NB4 (cell line): ENCODE results near the gene FXR1.

Experiments used
- POLR2A ChIP-seq: IDR thresholded peaks from 2 replicates; pipeline ENCODE4 v1.6.1; 2011; ENCODE audit warnings: mild to moderate bottlenecking; ENCODE audit not compliant: insufficient read length; ENCODE audit errors: extremely low read depth
- TF ChIP-seq, protein P1 (sequence below): IDR thresholded peaks from one replicate; pipeline ENCODE4 v1.5.1; 2012; ENCODE audit warnings: low read depth, low read length
- TF ChIP-seq, protein P2 (sequence below): IDR thresholded peaks from 2 replicates; pipeline ENCODE4 v1.6.1; 2011; ENCODE audit warnings: low read depth, low read length

DNA sequence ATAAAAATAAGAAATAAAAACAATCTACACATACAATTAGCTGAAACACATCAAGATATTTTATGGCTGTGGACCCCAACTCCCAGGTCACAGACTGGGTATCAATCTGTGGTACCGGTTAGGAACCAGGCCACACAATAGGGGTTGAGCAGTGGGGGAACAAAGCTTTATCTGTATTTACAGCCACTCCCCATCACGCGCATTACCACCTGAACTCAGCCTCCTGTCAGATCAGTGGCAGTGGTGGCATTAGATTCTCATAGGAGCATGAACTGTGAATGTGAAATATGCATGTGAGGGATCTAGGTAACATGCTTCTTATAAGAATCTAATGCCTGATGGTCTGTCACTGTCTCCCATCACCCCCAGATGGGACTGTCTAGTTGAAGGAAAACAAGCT is 94.8 kb downstream of the FXR1 start:
- TF ChIP-seq, protein P1, sequence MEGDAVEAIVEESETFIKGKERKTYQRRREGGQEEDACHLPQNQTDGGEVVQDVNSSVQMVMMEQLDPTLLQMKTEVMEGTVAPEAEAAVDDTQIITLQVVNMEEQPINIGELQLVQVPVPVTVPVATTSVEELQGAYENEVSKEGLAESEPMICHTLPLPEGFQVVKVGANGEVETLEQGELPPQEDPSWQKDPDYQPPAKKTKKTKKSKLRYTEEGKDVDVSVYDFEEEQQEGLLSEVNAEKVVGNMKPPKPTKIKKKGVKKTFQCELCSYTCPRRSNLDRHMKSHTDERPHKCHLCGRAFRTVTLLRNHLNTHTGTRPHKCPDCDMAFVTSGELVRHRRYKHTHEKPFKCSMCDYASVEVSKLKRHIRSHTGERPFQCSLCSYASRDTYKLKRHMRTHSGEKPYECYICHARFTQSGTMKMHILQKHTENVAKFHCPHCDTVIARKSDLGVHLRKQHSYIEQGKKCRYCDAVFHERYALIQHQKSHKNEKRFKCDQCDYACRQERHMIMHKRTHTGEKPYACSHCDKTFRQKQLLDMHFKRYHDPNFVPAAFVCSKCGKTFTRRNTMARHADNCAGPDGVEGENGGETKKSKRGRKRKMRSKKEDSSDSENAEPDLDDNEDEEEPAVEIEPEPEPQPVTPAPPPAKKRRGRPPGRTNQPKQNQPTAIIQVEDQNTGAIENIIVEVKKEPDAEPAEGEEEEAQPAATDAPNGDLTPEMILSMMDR, result no peak
- no peak for TF ChIP-seq POLR2A
- TF ChIP-seq, protein P2, sequence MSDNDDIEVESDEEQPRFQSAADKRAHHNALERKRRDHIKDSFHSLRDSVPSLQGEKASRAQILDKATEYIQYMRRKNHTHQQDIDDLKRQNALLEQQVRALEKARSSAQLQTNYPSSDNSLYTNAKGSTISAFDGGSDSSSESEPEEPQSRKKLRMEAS, result no peak
